NCI-H446 (cell line): Measurements from ENCODE around the gene ARL15.
"Not testable (repeated sequence)": the region's sequence is repeated elsewhere in the genome, so short reads cannot be mapped to it uniquely, and the experiment has no call there.

Experiments used
- DNase-seq, 2 experiments: peaks; one replicate each; lab custom pipeline; 2025; lab: John Stamatoyannopoulos, UW

Gene ARL15

GRCh38 chr5:54310433-54311175 is at the start of gene ARL15:
Gene ARL15, minus strand, starts transcription at chr5:54310573.
- DNase-seq, result peak; percentile 93 to 96

- DNase-seq, result no peak
Measured at GRCh38 chr5:54360089-54360488, 49.7 kb upstream of the ARL15 start.

- peak; percentile 5 to 50 for DNase-seq
Measured at GRCh38 chr5:54357408-54358058, 47.2 kb upstream of the ARL15 start.

GRCh38 chr5:54353933-54354564 is 43.7 kb upstream of the ARL15 start:
- not testable (repeated sequence) for DNase-seq

GRCh38 chr5:54352580-54352979 is 42.2 kb upstream of the ARL15 start:
- DNase-seq, result not testable (repeated sequence)

GRCh38 chr5:54347221-54347865 is 37.0 kb upstream of the ARL15 start:
- no peak for DNase-seq

- no peak for DNase-seq
Measured at GRCh38 chr5:54344653-54345052, 34.3 kb upstream of the ARL15 start.

- no peak for DNase-seq
Measured at GRCh38 chr5:54341971-54342370, 31.6 kb upstream of the ARL15 start.

- DNase-seq, result no peak
Measured at GRCh38 chr5:54337523-54337922, 27.1 kb upstream of the ARL15 start.

GRCh38 chr5:54332720-54333119 is 22.3 kb upstream of the ARL15 start:
- no peak for DNase-seq

- DNase-seq, result no peak
Measured at GRCh38 chr5:54329731-54330709, 19.6 kb upstream of the ARL15 start.

- DNase-seq, result no peak
Measured at GRCh38 chr5:54326662-54327270, 16.4 kb upstream of the ARL15 start.

GRCh38 chr5:54325610-54326311 is 15.4 kb upstream of the ARL15 start:
- no peak for DNase-seq

GRCh38 chr5:54325272-54325609 is 14.9 kb upstream of the ARL15 start:
- DNase-seq, result no peak

GRCh38 chr5:54324651-54325271 is 14.4 kb upstream of the ARL15 start:
- DNase-seq, result no peak

GRCh38 chr5:54323495-54323894 is 13.1 kb upstream of the ARL15 start:
- no peak for DNase-seq

- DNase-seq, result no peak
Measured at GRCh38 chr5:54320256-54320655, 9.9 kb upstream of the ARL15 start.

GRCh38 chr5:54317511-54318260 is 7.3 kb upstream of the ARL15 start:
- DNase-seq, result no peak
